CD1c-positive myeloid dendritic cell (primary cell): ENCODE data around the gene RGS14.
A peak's percentile ranks its signal among the peaks of the same experiment; 100 is the strongest.
"Not testable (repeated sequence)": the region's sequence is repeated elsewhere in the genome, so short reads cannot be mapped to it uniquely, and the experiment has no call there.

Source experiments
- DNase-seq: peaks from one replicate; pipeline ENCODE4 v3.0.0-alpha.2; 2016; ENCODE audit errors: extremely low spot score

Gene RGS14

DNA sequence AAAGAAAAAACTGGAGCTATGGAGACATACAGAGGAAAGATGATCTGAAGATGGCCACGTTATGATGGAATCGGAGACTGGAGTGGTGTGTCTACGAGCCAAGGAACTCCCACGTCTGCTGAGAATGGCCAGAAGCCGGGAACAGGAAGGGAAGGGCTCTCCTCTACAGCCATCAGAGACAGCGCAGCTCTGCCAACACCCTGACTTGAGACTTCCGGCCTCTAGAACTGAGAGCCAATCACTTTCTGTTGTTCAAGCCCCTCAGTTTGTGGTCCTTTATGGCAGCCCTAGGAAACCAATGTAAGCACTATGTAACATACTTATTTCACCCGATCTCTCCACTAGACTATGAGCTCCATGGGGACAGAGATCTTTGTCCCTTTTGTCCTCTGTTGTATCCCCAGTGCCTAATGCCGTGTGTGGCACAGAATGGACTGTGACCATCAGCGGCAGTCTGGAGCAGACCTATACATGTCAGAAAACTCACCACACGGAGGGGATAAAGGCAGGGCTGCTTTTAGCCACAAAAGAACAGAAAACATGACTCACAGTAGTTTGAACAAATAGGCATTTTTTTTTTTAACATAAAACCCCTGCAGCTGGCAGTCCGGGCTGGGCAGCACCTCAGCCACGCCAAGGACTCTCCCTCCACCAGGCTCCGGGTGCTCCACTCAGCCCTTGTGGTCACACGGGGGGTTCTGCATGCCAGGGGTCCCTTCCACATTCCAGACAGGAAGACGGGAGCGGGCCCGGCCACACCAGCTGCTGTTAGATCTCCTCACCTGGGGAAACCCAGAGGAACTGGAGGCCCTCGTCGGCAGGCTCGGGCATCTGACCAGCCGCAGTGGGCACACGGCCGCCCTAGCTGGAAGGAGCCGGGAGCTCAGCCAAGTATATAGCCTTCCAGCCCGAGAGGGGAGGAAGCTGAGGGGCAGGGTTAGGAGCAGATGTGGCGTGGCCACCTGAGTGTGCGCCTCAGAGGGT is 29.9 kb upstream of the RGS14 start:
- peak; percentile 20 for DNase-seq

DNA sequence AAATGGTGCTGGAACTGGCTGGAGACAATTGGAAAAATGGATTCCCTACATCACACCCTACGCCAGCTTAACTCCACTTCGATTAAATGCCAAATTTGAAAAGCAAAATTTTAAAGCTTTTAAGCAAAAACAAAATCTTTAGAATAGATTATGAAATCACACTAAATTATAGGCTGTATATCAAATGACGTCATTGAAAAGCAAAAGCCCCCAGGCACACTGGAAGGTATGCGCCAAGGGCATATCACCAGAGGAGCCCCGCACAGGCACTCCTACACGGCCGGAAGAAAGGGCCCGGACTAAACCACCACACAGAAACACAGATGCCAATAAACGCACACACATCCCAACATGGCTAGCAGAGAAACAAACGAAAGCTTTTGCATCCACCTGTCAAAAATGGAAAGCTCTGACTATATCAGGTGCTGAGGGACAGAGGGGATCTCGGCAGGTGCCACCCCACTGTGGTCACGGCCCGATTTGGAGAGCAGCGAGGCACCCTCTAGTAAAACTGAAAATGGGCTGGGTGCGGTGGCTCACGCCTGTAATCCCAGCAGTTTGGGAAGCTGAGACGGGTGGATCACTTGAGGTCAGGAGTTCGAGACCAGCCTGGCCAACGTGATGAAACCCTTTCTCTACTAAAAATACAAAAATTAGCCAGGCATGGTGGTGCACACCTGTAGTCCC is 29.0 kb upstream of the RGS14 start:
- no peak for DNase-seq

DNA sequence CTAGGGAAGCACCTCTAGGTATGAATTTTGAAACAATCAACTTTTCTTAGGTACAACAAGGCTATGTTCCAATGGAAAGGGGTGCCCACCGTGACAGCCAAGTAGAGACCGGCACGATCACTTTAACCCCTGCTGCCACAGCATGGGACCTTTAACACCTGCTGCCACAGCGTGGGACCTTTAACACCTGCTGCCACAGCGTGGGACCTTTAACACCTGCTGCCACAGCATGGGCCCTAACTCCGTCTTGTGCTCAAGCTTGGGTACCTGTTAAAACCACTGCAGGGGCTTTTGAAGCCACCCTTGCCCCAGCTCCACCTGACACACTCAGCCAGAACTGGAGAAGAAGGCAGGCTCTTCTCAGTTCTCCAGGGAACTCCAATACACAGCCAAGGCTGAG is 27.8 kb upstream of the RGS14 start:
- DNase-seq = no peak

DNA sequence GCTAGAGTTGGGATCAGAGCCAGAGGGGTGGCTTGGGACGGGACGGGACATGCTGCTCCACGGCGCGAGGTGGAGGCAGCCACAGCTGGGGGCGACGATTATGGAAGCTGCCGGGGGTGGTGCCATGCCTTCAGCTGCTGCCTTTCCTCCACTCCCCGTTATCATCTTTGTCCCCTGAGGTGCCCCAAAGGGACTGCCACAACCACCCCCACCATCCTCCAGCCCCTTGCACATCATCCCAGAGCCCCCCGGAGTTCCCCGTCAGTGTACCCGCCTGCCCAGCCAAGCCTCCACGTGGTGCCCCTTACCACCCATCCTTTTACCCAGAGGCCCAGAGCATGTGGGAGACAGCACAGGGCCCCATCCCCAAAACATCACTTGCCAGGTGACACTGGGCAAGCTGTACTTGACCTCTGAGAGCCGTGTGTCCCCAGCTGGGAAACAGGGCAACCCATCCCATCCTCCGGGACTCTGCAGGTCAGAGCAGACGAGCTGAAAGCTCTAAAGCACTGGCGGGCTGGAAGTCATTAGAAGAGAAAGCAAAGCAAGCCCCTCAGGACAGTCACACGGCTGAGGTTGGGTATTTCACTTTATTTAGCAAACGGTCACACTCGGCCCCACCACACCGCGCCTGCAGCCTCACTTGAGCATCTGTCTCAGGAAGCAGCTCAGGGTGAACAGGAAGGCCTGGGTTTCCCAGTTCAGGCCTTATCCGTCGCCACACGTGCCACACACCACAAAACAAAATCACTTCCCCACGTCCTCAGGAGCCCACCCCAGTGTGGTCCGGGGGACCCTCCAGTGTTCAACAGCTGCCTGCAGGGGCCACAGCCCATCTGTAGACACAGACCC is 26.5 kb upstream of the RGS14 start:
- no peak for DNase-seq

DNA sequence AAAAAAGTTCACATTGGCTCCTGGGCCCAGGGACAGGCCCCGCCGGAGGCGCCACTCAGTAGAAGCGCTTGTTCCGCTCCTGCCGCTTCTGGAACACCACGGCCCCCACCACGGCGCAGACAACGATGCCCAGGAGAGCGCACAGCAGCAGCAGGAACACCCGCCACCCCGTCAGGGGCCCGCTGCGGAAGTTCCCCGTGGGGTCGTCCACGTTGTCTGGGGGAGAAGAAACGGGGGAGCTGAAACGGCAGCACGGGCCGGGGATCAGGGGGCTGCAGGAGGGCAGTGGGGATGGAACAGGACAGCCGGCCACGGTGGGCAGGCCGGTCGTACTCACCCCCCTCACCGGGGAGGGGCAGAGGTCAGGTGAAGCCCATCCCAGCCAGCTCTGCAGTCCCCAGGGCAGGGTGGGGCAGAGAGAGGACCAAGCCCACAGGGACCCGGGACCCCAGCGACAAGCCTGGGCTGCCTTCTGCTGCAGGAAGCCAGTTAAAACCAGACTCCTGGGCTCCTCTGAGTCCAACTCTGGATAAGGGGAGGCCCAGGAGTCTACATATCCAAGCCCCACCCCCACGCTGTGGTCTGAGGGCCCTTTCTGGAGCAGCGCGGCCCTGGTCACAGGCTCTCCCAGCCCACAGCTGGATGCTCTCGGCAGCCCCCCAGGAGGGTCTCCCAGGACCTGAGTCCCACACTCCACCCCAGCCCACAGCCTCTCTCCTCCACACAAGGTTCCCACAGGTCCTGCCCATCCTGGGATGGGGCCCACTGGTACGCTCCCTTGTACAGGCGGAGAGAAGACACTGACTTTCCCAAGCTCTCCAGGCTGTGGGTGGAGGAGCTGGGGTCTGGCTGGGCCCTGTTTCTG is 25.5 kb upstream of the RGS14 start:
- DNase-seq = no peak

DNA sequence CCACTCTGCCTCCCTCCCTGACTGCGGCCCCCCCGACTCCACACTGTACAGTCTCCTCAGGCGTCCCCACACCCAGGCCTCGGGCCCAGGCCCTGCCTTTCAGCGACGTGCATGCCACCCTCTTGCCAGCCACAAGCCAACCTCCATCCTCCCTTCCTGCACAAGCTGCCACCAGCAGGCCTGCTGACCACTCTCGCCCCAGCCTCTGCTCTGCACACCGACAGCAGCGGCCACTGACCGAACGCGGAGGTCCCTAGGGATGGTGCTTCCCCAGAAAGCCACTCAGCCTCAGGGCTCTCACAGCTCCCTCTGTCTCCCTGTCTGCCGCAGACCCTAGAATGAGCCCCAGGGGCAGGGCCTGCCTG is 24.8 kb upstream of the RGS14 start:
- no peak for DNase-seq

DNA sequence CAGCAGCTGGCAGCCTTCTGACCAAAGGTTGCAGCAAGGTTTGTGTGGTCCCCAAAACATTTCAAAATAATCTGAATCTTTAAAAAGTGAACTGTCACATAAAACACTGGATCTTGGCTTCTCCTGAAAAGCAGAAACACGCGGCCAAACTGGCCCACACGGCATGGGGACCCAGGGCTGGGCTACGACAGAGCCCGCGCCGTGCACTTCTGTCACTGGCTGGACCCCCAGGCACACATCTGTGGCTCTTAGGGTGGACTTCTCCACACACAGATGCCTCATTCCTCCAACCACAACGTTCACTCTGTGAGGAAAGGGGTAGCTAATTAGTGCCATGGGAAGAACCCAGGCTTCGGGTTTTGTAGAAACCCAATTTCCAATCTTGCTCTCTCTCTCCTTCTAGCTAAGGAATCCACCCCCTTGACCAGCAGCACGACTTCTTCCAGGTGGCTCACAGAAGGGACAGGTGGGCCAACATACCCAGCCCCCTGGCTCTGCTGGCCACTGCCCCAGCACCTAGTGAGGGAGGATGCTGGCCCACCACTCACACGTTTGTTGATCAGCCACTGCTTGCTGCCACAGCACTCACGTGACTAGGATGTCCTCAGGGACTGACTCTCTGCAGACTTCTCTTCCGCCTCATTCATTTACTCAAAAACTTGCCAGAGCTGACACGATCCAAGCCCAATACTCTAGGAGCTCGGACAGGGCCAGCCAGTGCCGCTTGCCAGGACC is 24.1 kb upstream of the RGS14 start:
- DNase-seq = no peak

DNA sequence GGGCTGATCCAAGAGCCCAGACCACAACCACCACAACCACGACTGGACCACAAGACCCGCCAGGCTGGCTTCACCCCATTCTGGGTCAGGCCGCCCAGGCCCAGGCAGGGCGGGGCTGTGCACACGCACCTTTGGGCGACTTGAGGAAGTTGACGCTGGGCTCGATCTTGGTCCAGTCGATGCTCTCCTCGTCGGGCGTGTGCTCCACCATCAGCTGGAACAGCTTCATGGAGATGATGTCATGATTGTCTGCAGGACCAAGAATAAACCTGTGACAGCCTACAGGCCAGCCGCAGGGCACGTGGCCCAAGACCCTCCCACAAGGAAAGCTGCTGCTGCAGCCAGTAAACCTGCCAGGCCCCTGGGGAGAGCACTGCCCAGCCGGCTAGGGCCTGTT is 23.6 kb upstream of the RGS14 start:
- no peak for DNase-seq

DNA sequence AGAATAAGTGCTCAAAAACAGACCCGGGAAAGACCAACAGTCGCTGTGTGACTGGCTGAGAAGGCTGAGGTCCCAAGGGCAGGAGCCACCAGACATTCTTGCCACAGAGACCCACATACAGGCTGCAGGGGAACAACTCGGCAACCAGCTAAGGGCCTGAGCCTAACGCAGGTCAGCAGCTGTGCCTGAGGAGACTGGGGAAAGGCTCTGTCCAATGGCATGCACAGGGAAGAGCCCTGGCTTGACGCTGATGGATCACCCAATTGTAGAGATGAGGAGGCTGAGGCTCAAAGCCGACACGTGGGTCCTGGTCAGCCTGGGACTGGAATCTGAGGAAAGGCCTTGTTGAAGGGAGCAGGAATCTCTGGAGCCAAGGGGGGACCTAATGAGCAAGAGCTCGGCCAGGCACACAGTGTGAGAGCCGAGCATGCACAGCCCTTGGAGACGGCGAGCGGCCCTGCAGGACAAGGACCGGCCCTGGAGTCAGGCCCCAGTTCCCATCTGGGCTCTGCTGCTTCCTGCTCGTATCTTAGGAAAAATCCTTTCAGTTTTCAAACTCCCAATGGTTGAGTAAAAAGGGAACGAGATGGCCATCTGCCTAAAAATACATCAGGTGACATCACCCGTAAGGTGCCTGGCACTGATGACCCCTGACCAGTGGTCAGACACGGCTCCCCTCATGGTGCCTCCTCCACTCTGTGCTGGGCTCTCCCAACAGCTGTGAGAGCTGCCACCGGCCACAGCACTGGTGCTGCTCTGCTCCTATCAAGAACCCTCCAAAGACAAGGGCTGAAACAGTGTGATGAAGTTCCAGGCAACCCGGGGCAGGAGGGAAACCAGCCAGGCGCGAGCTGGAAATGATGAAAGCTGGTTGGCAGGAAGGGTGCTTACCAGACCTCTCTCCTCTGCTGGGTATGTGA is 22.7 kb upstream of the RGS14 start:
- no peak for DNase-seq

DNA sequence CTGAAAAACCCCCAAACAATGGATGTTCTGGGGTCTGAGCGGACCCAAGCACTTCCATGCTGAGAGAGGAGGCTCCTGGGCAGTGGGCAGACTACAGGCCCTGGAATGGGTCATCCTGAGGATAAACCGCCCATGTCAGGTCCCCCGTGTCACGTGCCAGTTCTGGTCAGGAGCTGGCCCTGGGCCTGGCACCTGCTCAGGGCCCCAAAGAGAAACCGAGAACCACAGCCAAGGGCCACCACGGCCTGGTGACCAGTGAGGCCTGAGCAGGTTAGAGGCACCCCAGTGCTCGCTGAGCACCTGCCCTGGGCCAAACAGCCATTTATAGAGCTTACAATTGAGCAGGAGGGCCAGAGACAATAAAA is 22.0 kb upstream of the RGS14 start:
- no peak for DNase-seq

DNA sequence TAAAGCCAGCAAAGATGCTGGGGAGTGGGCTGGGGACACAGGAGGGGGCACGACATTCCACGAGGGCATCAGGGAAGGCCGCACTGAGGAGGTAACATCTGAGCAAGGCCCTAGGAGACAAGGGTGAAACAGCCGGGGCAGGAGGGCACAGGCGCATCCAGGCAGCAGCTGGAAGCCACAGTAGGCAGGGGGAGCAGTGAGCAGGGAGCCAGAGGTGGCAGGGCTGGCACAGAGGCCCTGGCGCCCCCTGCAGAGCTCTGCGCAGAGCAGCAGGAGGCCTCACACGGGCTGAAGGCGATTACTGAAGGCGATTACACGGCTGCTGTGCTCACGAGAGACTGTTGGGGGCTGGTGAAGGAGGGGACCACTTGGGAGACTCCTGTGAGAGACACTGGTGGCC is 21.6 kb upstream of the RGS14 start:
- peak; percentile 36 for DNase-seq

DNA sequence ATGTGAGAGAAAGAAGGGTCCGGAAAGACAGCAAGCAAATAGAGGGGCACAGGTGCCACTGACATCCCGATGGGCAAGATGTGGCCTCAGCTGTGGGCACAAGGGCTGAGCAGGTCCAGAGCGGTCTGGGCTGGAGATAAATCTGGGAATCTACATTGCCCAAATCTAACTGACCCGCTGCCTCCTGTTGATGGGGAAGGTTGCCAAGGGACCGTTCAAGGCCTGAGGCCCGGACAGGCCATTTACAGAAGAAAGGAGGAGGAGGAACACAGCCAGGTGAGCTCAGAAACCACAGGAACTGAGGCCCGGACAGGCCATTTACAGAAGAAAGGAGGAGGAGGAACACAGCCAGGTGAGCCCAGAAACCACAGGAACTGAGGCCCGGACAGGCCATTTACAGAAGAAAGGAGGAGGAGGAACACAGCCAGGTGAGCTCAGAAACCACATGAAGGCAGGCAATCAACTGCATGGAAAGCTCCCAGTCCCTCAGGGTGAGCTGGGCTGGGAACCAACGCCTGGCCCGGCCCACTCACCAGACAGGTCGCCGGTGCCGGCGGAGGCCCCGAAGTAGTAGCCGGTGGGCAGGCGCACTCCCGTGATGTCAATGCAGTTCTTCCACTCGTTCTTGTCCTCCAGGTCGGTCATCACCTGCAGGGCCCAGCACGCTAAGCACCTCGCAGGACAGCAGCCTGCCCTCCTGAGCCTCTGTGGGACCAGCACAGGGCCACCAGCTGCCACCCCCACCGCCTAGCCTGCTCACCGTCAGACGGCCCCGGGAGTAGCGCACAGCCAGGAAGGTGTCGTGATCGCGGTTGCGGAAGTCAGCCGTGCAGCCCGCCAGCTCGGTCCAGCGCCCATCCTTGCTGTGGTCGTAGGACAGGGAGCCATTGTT is 20.9 kb upstream of the RGS14 start:
- no peak for DNase-seq

DNA sequence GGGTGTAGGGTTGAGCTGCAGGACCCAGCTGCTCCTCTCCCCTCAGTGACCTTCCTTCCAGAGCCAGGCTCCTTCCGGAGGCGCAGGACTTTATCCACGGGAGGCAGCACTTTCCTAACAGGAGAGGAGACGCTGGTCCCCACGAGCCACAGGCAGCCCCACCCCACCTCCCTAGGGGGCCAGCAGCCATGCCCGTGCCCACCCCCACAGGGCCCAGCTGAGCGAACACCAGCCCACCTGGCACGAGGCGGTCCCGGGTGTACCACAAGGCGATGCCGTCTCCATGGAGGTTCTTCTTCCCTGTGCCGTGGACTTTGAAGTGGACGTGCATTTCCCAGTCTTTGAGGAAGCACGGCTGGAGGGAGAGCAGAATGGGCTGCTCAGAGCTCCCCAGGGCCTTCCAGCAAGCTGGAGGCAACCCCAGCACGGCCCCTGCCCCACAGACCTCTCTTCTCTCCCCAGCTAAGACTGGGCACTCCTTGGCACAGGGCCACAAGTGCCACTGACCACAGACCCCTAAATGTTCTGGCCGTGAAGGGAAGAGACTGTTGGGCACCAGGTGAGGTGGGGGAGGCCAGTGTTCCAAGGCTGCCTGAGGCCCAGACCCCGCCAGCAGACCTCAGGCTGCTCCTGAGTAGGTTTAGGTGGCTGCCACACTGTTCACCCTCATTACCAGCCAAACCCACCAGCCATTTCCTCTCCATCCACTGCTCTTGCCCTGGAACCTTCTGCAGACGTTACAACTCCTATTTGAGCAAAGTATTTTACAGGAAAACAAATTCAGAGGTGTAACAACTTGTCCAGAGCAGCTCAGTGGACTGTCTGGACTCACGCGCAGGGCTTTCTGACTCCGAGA is 19.2 kb upstream of the RGS14 start:
- DNase-seq = no peak

DNA sequence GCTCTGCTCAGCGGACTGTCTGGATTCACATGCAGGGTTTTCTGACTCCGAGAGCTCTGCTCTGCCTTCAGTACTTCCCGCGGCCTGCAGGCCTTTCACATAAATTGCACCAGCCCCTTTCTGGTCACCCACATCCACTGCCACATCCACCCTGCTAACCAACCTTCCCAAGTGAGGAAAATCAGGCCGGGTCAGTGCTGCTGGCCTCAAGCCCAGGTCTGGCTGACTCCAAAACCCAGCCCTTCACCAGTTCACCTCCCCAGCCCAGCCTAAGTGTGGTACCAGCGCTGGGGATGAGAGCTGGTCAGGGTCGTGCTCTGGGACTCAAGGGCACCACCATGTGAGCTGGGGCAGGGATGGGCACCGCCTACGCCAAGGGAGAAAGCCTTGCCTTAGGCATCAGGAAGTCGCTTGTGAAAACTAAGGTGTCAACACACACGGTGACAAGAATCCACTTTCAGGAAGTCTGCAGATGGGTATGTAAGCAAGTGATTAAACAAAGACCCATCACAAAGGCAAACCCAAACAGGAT is 18.6 kb upstream of the RGS14 start:
- no peak for DNase-seq

DNA sequence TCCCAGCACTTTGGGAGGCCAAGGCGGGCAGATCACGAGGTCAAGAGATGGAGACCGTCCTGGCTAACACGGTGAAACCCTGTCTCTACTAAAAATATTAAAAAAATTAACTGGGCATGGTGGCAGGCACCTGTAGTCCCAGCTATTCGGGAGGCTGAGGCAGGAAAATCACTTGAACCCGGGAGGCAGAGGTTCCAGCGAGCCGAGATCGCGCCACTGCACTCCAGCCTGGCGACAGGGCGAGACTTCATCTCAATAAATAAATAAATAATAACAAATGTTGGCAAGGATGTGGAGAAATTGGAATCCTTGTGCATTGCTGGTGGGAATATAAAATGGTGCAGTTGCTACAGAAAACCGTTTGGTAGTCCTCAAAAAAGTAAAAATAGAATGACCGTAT is 14.7 kb upstream of the RGS14 start:
- not testable (repeated sequence) for DNase-seq

DNA sequence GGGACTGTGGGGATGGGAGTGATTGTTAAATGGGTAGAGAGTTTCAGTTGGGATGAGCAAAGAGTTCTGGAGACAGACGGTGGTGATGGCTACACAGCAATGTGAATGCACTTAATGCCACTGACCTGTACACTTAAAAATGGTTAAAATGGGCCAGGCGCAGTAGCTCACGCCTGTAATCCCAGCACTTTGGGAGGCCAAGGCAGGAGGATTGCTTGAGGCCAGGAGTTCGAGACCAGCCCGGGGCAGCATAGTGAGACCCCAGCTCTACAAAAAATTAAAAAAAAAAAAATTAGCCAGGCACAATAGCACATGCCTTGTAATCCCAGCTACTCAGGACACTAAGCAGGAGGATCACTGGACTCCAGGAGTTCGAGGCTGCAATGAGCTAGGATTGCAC is 13.9 kb upstream of the RGS14 start:
- no peak for DNase-seq

DNA sequence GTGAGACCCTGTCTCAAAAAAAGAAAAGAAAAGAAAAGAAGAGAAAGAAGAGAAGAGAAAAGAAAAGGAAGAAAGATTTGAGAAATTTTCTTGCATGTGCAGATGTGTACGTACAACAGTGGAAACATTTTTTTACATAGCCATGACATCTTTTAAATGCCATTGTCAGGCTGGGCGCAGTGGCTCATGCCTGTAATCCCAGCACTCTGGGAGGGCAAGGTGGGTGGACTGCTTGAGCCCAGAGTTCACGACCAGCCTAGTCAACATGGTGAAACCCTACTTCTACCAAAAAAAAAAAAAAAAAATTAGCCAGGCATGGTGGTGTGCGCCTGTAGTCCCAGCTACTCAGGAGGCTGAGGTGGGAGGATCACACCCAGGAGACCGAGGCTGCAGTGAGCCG is 12.8 kb upstream of the RGS14 start:
- no peak for DNase-seq
